AG08395 (cell line): ENCODE data around the gene NUTM2A.
"Not testable (repeated sequence)": the region's sequence is repeated elsewhere in the genome, so short reads cannot be mapped to it uniquely, and the experiment has no call there.

Experiments
- DNase-seq: peaks from one replicate; pipeline ENCODE4 v3.0.0; 2012; ENCODE audit warnings: mixed read lengths, low spot score

The NUTM2A gene

DNA sequence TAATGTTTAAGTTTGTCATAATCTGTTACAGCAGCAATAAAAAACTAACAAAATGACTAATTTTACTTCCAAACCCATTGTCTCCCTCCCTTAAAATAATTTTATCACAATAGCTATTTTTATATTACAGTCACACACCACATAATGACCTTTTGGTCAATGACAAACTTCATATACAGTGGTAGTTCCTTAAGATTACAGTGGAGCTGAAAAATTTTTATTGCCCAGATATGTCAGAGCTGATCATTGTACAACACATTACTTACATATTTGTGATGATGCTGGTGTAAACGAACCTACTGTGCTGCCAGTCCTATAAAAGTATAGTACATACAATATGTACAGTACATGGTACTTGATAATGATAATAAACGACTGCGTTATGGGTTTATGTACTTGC, 22.1 kb downstream of the NUTM2A start:
- not testable (repeated sequence) for DNase-seq

DNA sequence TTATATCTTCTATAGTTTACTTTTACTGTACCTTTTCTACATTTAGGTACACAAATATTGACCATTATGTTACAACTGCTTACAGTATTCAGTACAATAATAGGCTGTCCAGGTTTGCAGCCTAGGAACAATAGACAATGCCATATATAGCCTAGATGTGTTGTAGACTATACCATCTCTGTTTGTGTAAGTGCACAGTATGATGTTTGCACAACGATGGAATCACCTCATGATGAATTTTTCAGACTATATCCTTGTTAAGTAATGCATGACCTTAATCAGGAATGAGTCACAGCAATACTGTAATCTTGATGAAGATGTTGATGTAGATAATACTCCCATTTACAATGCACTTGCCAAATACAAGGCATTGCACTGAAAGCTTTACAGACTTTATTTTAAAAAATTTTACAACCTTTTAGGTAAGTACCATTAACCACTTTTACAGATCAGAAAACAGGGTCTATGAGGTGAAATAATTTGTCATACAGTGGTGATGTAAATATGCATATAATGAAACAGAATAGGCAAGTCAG, 23.6 kb downstream of the NUTM2A start:
- not testable (repeated sequence) for DNase-seq

DNA sequence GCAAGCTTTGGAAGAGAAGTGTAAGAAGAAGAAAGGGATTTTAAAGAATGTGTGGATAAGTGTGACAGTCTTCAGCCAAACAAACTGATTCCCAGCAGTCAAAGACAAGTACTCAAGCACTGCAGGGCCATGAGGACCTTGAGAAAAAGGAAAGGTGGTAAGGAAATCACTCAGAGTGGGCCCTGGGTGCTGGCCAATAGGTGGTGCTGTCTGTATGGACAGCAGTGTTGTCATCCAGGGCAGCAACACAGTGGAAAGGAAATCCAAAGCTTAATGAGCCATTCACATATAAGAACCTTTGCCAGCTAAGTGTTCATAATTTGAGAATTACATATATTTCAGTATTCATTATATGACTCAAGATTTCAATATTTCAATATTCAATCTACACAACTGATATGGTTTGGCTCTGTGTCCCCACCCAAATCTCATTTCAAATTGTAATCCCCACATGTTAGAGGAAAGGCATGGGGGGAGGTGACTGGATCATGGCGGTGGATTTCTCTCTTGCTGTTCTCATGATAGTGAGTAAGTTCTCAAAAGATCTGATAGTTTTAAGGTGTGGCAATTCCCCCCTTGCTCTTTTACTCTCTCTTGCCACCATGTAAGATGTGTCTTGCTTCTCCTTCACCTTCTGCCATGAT, 55.6 kb downstream of the NUTM2A start:
- not testable (repeated sequence) for DNase-seq
